Erythroblast (primary cell): Measurements from ENCODE around the gene TLK1.

Experiments
- GATA1 ChIP-seq: IDR thresholded peaks from 2 replicates; pipeline ENCODE4 v1.6.1; 2011; ENCODE audit warnings: low read depth, mild to moderate bottlenecking, control low read depth, low read length, moderate library complexity
- POLR2A ChIP-seq: IDR thresholded peaks from 2 replicates; pipeline ENCODE4 v1.6.1; 2011; ENCODE audit warnings: mild to moderate bottlenecking, low read length

DNA sequence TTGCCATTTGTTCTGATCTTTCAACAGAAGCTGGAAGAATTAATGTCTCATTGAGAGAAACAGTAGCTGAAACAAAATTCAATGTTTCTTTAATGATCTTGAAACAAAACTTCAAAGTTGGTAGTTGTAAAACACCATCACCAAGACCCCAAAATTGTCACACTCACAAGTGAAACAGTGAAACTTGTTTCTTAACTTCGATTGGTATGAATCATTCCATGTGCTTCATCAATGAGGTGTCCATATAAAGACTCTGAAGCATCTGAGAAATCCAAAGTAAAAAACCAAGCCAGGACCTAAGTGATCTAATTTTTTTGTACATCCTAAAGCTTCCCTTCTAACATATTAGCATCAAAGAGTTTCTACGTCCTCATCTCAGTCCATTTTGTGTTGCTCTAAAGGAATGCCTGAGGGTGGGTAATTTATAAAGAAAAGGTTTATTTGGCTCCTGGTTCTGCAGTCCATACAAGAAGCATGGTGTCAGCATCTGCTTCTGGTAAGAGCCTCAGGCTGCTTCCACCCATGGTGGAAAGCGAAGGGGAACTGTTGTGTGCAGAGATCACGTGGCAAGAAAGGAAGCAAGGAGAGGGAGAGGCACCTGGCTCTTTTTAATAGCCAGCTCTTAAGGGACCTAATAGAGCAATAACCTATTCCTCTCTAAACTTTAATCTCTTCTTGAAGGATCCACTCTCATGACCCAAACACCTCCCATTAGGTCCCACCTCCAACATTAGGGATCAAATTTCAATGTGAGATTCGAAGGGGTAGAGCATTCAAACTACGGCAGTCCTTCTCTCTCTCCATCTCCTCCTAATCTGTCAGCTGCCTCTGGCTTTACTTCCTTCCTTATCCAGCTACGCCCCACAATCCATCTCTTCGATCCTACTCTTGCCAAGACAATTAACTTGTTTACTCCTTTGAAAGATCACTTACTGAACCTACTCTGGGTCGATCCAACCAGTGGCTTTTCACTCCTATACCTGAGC, 20.7 kb upstream of the TLK1 start:
- TF ChIP-seq POLR2A (no peak), GATA1 (no peak)
